Neural cell (in vitro differentiated cells): Measurements from ENCODE around the gene TTC19. TPM values are rescaled to one million over a fixed set of nuclear protein-coding genes. Genes with fewer than 3 reads are reported as not detected.

Experiments
- H2AFZ ChIP-seq: fragments of 200-600, 300-800 bp; sonication (generic), shearing (Covaris generic); 2 replicates; pipeline ENCODE4 v1.6.0; 2014; ENCODE audit warnings: low read depth, mild to moderate bottlenecking, antibody characterized with exemption, low read length, moderate library complexity
- H3F3A ChIP-seq: fragments of 200-600 bp; shearing (Covaris generic); 2 replicates; pipeline ENCODE4 v1.6.1; 2016; ENCODE audit warnings: mild to moderate bottlenecking, moderate library complexity, mixed read lengths, antibody characterized with exemption, low read length; ENCODE audit not compliant: insufficient read depth, poor library complexity, severe bottlenecking
- H3K27ac ChIP-seq: fragments of 200-600, 300-800 bp; sonication (generic), shearing (Covaris generic); 2 replicates; pipeline ENCODE4 v1.5.1; 2014; ENCODE audit warnings: mild to moderate bottlenecking, low read length, moderate library complexity
- H3K27me3 ChIP-seq: fragments of 300-800, 200-600 bp; sonication (generic), shearing (Covaris generic); 2 replicates; pipeline ENCODE4 v1.6.0; 2014; ENCODE audit warnings: mild to moderate bottlenecking, low read depth, low read length, moderate library complexity; ENCODE audit not compliant: insufficient read depth
- H3K36me3 ChIP-seq: fragments of 300-800, 200-600 bp; sonication (generic), shearing (Covaris generic); 2 replicates; pipeline ENCODE4 v1.5.1; 2014; ENCODE audit warnings: mild to moderate bottlenecking, antibody characterized with exemption, low read length, moderate library complexity; ENCODE audit not compliant: insufficient read depth
- H3K4me2 ChIP-seq: fragments of 300-800, 200-600 bp; sonication (generic), shearing (Covaris generic); 2 replicates; pipeline ENCODE4 v1.6.0; 2014; ENCODE audit warnings: mild to moderate bottlenecking, low read length
- H3K4me3 ChIP-seq: fragments of 300-800, 200-600 bp; sonication (generic), shearing (Covaris generic); 2 replicates; pipeline ENCODE4 v1.5.1; 2014; ENCODE audit warnings: mild to moderate bottlenecking, low read length, moderate library complexity
- H3K79me2 ChIP-seq: fragments of 200-600 bp; shearing (Covaris generic); replicated peaks from 2 replicates; pipeline ENCODE4 v1.6.0; 2014; ENCODE audit warnings: mild to moderate bottlenecking, low read length, moderate library complexity; ENCODE audit not compliant: insufficient read depth
- H3K9ac ChIP-seq: fragments of 300-800, 200-600 bp; sonication (generic), shearing (Covaris generic); 2 replicates; pipeline ENCODE4 v1.6.1; 2016; ENCODE audit warnings: mild to moderate bottlenecking, low read length, mixed read lengths
- H3K9me2 ChIP-seq: fragments of 200-600 bp; shearing (Covaris generic); 2 replicates; pipeline ENCODE4 v1.6.1; 2016; ENCODE audit warnings: mild to moderate bottlenecking, low read length, mixed read lengths; ENCODE audit not compliant: insufficient read depth
- H3K9me3 ChIP-seq: fragments of 200-600, 300-800 bp; sonication (generic), shearing (Covaris generic); 2 replicates; pipeline ENCODE4 v1.6.1; 2016; ENCODE audit warnings: mild to moderate bottlenecking, mixed run types, low read length, moderate library complexity, mixed read lengths
- H4K20me1 ChIP-seq: fragments of 200-600 bp; shearing (Covaris generic); 2 replicates; pipeline ENCODE4 v1.6.1; 2016; ENCODE audit warnings: mild to moderate bottlenecking, mixed run types; ENCODE audit not compliant: insufficient read depth
- EP300 ChIP-seq: fragments of 450-650 bp; conservative IDR thresholded peaks from 2 replicates; pipeline ENCODE4 v1.6.1; 2014; ENCODE audit warnings: antibody characterized with exemption, mild to moderate bottlenecking, moderate library complexity; ENCODE audit not compliant: poor library complexity, severe bottlenecking
- EZH2 ChIP-seq: fragments of 200-600, 300-800 bp; shearing (Covaris generic), sonication (generic); IDR thresholded peaks from 2 replicates; pipeline ENCODE4 v1.6.1; 2014; ENCODE audit warnings: antibody characterized with exemption, low read length, borderline replicate concordance, mild to moderate bottlenecking; ENCODE audit not compliant: insufficient read depth, poor library complexity, severe bottlenecking
- MXI1 ChIP-seq: fragments of 450-650 bp; conservative IDR thresholded peaks from 2 replicates; pipeline ENCODE4 v1.6.1; 2014; ENCODE audit warnings: antibody characterized with exemption, mild to moderate bottlenecking; ENCODE audit not compliant: poor library complexity, severe bottlenecking
- POLR2AphosphoS5 ChIP-seq: IDR thresholded peaks from 2 replicates; pipeline ENCODE4 v1.6.1; 2012
- RAD21 ChIP-seq: fragments of 450-650 bp; conservative IDR thresholded peaks from 2 replicates; pipeline ENCODE4 v1.6.1; 2014; ENCODE audit warnings: antibody characterized with exemption, mild to moderate bottlenecking, moderate library complexity
- SMC3 ChIP-seq: fragments of 450-650 bp; conservative IDR thresholded peaks from 2 replicates; pipeline ENCODE4 v1.6.1; 2014; ENCODE audit warnings: antibody characterized with exemption, mild to moderate bottlenecking, moderate library complexity; ENCODE audit not compliant: poor library complexity
- TAF1 ChIP-seq: IDR thresholded peaks from 2 replicates; pipeline ENCODE4 v1.6.1; 2012; ENCODE audit warnings: low read depth
- polyA plus RNA-seq: library from polyadenylated mRNA; depleted of rRNA; stranded (reverse); fragments of >200 nt; gene quantifications from 2 replicates; pipeline ENCODE4 v1.2.3, GENCODE V29; 2014
- TF ChIP-seq, protein P1 (sequence below): IDR thresholded peaks from 2 replicates; pipeline ENCODE4 v1.6.1; 2012; ENCODE audit warnings: borderline replicate concordance
- TF ChIP-seq, protein P2 (sequence below): fragments of 450-650 bp; IDR thresholded peaks from 2 replicates; pipeline ENCODE4 v1.5.1; 2014; ENCODE audit warnings: antibody characterized with exemption, mild to moderate bottlenecking, moderate library complexity; ENCODE audit not compliant: poor library complexity, severe bottlenecking

The TTC19 gene
- polyA plus RNA-seq, 1 donor from 2014 or later: 97.8 TPM

DNA sequence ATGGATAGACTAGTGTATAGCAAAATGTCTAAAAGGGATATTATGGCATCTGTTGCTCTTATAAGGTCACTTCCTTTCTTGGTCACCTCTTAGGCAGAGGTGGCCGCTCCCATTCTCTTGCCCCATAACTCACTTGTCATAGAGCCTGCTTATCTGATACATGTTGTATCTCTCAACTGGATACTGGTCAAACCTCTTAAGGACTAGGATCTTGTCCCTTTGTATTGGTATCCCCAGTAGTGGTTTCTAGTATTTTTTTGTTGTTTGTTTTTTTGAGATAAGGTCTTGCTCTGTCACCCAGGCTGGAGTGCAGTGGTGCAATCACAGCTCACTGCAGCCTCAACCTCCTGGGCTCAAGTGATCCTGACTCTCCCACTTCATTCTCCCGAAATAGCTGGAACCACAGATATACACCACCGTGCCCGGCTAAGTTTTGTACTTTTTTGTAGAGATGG lies 27.1 kb upstream of the TTC19 start:
- H4K20me1 ChIP-seq: no peaks in the 10 kb centered on the region
- H3K9me3 ChIP-seq: no peaks in the 10 kb centered on the region
- H3K4me2 ChIP-seq: no peak overlapping the region
- H3F3A ChIP-seq: no peaks in the 10 kb centered on the region
- H3K27me3 ChIP-seq: no peaks in the 10 kb centered on the region
- TF ChIP-seq EP300 (no peak), MXI1 (no peak), SMC3 (no peak), RAD21 (no peak)
- H3K36me3 ChIP-seq: no peaks in the 10 kb centered on the region
- H3K9ac ChIP-seq: no peak overlapping the region
- no peaks in the 10 kb centered on the region for H3K79me2 ChIP-seq
- no peak overlapping the region for H3K27ac ChIP-seq
- H3K9me2 ChIP-seq: no peaks in the 10 kb centered on the region
- H2AFZ ChIP-seq: no peak overlapping the region
- no peak overlapping the region for H3K4me3 ChIP-seq

DNA sequence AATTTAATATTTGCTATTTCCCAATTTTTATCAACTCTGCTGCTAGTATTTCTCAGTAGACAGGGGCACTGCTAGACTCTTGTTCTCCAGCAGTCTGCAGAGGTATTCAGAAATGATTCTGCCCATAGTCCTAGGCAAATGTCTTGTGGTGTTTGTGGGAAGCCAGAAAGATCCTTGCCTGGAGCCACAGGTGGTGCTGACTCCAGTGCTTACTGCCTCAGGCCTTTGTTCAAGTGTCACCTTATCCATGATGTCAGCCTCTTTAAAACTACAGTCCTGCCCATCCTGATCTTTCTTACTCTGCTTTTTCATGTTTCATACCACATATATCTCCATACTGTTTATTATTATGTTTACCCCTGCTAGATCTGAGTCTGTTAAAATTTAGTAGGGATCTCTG lies 26.6 kb upstream of the TTC19 start:
- Histone ChIP-seq H3K9me3 (no peaks in the 10 kb centered on the region), H3K36me3 (no peaks in the 10 kb centered on the region), H3K4me3 (no peak overlapping the region), H3K4me2 (no peak overlapping the region), H3F3A (no peaks in the 10 kb centered on the region), H3K9me2 (no peaks in the 10 kb centered on the region), H3K79me2 (no peaks in the 10 kb centered on the region), H2AFZ (no peak overlapping the region), H3K9ac (no peak overlapping the region), H4K20me1 (no peaks in the 10 kb centered on the region), H3K27me3 (no peaks in the 10 kb centered on the region), H3K27ac (no peak overlapping the region)
- TF ChIP-seq, protein P1, sequence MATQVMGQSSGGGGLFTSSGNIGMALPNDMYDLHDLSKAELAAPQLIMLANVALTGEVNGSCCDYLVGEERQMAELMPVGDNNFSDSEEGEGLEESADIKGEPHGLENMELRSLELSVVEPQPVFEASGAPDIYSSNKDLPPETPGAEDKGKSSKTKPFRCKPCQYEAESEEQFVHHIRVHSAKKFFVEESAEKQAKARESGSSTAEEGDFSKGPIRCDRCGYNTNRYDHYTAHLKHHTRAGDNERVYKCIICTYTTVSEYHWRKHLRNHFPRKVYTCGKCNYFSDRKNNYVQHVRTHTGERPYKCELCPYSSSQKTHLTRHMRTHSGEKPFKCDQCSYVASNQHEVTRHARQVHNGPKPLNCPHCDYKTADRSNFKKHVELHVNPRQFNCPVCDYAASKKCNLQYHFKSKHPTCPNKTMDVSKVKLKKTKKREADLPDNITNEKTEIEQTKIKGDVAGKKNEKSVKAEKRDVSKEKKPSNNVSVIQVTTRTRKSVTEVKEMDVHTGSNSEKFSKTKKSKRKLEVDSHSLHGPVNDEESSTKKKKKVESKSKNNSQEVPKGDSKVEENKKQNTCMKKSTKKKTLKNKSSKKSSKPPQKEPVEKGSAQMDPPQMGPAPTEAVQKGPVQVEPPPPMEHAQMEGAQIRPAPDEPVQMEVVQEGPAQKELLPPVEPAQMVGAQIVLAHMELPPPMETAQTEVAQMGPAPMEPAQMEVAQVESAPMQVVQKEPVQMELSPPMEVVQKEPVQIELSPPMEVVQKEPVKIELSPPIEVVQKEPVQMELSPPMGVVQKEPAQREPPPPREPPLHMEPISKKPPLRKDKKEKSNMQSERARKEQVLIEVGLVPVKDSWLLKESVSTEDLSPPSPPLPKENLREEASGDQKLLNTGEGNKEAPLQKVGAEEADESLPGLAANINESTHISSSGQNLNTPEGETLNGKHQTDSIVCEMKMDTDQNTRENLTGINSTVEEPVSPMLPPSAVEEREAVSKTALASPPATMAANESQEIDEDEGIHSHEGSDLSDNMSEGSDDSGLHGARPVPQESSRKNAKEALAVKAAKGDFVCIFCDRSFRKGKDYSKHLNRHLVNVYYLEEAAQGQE: no peak
- TF ChIP-seq MXI1 (no peak), EZH2 (no peak), SMC3 (no peak), EP300 (no peak)

DNA sequence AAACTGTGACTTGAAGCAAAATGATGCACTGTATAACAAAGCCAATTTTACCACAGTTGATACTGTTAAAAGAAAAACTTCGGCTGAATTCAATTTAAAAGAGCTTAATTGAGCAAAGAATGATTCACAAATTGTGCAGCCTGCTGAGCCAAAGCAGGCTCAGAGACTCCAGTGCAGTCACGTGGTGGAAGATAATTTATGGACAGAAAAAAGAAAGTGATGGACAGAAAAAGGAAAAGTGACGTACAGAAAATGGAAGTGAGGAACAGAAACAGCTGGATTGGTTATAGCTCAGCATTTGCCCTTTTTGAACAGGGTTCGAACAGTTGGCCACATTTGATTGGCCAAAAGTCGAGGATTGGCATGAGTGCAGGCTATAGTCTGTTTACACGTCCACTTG lies 25.8 kb upstream of the TTC19 start:
- Histone ChIP-seq H3K27ac (no peak overlapping the region), H4K20me1 (no peaks in the 10 kb centered on the region), H3F3A (no peaks in the 10 kb centered on the region), H3K27me3 (no peaks in the 10 kb centered on the region), H3K4me2 (no peak overlapping the region), H3K4me3 (no peak overlapping the region), H2AFZ (no peak overlapping the region), H3K9ac (no peak overlapping the region), H3K36me3 (no peaks in the 10 kb centered on the region), H3K9me3 (no peaks in the 10 kb centered on the region), H3K79me2 (no peaks in the 10 kb centered on the region), H3K9me2 (no peaks in the 10 kb centered on the region)
- no peak for TF ChIP-seq TAF1
- TF ChIP-seq, protein P2, sequence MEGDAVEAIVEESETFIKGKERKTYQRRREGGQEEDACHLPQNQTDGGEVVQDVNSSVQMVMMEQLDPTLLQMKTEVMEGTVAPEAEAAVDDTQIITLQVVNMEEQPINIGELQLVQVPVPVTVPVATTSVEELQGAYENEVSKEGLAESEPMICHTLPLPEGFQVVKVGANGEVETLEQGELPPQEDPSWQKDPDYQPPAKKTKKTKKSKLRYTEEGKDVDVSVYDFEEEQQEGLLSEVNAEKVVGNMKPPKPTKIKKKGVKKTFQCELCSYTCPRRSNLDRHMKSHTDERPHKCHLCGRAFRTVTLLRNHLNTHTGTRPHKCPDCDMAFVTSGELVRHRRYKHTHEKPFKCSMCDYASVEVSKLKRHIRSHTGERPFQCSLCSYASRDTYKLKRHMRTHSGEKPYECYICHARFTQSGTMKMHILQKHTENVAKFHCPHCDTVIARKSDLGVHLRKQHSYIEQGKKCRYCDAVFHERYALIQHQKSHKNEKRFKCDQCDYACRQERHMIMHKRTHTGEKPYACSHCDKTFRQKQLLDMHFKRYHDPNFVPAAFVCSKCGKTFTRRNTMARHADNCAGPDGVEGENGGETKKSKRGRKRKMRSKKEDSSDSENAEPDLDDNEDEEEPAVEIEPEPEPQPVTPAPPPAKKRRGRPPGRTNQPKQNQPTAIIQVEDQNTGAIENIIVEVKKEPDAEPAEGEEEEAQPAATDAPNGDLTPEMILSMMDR: no peak
- TF ChIP-seq SMC3: no peak
- TF ChIP-seq POLR2AphosphoS5: no peak
- TF ChIP-seq, protein P1: no peak
- no peak for TF ChIP-seq MXI1
- no peak for TF ChIP-seq EP300
- TF ChIP-seq EZH2: no peak
- no peak for TF ChIP-seq RAD21
